ENCODE data around the gene JUNB.

DNA sequence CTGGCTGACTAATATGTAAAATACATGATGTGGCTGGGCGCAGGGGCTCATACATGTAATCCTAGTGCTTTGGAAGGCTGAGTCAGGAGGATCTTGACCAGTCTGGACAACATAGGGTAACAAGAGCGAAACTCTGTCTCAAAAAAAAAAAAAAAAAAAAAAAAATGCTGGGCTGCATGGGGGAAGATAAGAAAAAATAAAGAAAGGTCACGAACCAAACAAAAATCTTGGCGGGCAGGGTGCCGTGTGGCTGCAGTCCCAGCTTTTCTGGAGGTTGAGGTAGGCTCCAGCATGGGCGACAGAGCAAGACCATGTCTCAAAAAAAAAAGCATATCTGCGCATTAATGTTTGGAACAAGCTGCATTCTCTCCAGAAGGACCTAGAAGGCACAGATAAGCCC lies 23.8 kb downstream of the JUNB start:
- TF ChIP-seq ZFP3 (CRISPR knock-in tag; IDR thresholded peaks at IDR 0.05): no peak
- TF ChIP-seq ZNF565 (CRISPR knock-in tag; conservative IDR thresholded peaks at IDR 0.05; ENCODE audit: low read depth): no peak
- TF ChIP-seq, protein P1, sequence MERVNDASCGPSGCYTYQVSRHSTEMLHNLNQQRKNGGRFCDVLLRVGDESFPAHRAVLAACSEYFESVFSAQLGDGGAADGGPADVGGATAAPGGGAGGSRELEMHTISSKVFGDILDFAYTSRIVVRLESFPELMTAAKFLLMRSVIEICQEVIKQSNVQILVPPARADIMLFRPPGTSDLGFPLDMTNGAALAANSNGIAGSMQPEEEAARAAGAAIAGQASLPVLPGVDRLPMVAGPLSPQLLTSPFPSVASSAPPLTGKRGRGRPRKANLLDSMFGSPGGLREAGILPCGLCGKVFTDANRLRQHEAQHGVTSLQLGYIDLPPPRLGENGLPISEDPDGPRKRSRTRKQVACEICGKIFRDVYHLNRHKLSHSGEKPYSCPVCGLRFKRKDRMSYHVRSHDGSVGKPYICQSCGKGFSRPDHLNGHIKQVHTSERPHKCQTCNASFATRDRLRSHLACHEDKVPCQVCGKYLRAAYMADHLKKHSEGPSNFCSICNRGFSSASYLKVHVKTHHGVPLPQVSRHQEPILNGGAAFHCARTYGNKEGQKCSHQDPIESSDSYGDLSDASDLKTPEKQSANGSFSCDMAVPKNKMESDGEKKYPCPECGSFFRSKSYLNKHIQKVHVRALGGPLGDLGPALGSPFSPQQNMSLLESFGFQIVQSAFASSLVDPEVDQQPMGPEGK (CRISPR knock-in tag; IDR thresholded peaks at IDR 0.05; ENCODE audit: borderline replicate concordance): no peak
